ENCODE data around the gene AMMECR1.

AMMECR1 gene

DNA sequence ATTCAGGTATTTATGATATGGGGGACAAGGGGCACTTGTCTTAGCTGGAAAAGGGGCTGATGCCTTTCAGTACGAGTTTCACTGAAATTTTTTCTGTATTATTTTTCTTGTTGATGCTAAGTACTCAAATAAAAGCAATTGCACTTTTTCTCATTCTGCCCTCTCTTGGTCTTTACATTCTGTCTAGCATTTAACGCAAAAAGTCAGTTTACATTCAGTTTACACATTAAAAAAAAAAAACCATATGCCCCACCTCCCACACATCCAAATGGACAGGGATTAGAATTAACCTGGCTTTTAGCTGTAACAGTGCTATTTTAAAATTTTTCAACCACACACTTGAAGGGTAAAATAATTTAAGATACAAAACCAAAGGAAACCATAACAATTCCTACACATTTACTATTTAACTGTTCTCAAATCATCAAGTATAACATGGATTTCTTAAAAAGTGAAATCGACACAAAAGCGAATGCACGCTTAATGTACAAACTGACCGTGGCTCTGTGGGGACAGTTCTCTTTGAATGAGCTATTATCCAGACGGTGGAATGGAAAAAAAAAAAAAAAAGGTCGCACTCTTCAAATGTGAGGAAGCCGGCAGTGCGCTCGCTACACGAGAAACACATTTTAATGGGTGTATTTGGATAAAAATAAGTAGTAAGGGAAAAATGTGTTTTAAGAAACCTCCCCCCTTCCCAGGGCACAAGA lies 1.4 kb downstream of the AMMECR1 start:
- CTCF ChIA-PET = interaction anchor here (0.6 to 1.7 kb wide), 5 partner anchors 10 to 148 kb away, joined by 3 to 5 read pairs (median 3); no protein-coding TSS in a partner anchor
- POLR2A ChIA-PET = interaction anchor here (1.0 to 2.4 kb wide), 9 partner anchors 12 to 171 kb away, joined by 3 to 13 read pairs (median 4); no protein-coding TSS in a partner anchor
- DNase-seq (ENCODE audit: extremely low spot score) = no peak
- no peak for TF ChIP-seq HDGF (IDR thresholded peaks at IDR 0.05; ENCODE audit: borderline replicate concordance)
- TF ChIP-seq ZNF384 (IDR thresholded peaks at IDR 0.05) = peak; percentile 83
- TF ChIP-seq L3MBTL2 (conservative IDR thresholded peaks at IDR 0.05) = no peak
- TF ChIP-seq BHLHE40 (IDR thresholded peaks at IDR 0.05; ENCODE audit: borderline replicate concordance) = no peak
- TF ChIP-seq, protein P1, sequence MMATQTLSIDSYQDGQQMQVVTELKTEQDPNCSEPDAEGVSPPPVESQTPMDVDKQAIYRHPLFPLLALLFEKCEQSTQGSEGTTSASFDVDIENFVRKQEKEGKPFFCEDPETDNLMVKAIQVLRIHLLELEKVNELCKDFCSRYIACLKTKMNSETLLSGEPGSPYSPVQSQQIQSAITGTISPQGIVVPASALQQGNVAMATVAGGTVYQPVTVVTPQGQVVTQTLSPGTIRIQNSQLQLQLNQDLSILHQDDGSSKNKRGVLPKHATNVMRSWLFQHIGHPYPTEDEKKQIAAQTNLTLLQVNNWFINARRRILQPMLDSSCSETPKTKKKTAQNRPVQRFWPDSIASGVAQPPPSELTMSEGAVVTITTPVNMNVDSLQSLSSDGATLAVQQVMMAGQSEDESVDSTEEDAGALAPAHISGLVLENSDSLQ (IDR thresholded peaks at IDR 0.05) = no peak
- TF ChIP-seq SUZ12 (IDR thresholded peaks at IDR 0.05) = no peak
- TF ChIP-seq FOXA1 (IDR thresholded peaks at IDR 0.05) = no peak

DNA sequence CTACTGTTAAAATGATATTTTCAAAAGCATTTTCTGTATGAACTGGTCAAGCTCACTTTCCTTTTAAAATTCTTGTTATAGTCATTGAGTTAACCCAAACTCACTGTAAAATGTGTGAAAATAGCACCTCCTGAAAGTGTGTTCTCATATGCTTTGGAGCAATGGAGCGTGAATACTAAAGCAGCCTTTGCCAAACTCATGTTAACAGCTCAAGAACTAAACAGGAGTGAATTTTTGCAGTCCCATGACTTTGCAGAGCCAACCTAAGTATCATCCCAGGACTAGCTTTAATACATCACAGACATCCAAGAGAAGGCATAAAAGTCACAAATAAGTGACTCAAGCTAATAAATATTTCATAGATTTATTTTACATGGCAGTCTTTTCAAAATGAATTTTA lies 2.3 kb downstream of the AMMECR1 start:
- no peak for DNase-seq (ENCODE audit: extremely low spot score)
- CTCF ChIA-PET = interaction anchor here (0.8 kb wide), 1 partner anchor 169 kb away, joined by 5 read pairs; no protein-coding TSS in a partner anchor
- no peak for TF ChIP-seq ELF4 (IDR thresholded peaks at IDR 0.05)
- no peak for TF ChIP-seq NFRKB (IDR thresholded peaks at IDR 0.05)
- TF ChIP-seq FOXM1 (IDR thresholded peaks at IDR 0.05; ENCODE audit: borderline replicate concordance) = no peak
- TF ChIP-seq FOXA1 (IDR thresholded peaks at IDR 0.05) = no peak
- POLR2A ChIA-PET = interaction anchor here (0.8 kb wide), 1 partner anchor 9 kb away, joined by 3 read pairs; no protein-coding TSS in a partner anchor

DNA sequence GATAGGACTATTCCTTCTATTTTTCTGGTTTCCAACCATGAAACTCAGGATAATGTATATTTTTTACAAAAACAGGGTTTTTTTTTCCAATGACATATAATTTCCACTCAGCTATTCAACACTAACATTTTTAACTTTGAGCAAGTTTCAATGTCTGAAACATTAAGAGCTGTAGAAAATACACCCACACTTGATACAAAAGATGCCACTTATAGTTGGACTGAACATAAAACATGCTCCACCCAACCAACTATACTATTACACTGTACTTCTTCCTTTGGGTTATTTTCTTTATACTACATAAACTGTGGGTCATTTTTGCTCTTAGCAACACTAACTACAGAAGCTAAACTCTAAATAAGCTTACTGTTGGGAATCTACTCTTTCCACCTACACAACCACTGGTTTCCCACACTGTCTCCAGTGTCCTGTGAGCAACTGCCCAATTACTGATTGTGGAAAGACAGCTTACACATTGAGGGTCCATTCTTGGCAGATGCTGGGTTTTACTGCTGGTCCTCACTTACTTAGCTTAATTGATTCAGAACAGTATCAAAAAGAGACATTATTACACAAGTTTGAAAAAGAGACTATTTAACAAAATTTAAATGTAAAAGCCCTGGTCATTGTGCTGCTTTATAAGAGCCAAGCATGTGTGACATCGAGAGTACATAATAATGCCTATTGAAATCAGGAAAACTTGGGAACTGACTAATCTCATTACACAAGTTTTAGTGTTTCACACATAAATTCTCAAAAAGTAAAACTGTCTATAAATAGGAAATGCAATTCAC lies 6.3 kb downstream of the AMMECR1 start:
- POLR2A ChIA-PET = interaction anchor here (0.6 to 1.5 kb wide), 2 partner anchors 9 to 11 kb away, joined by 3 read pairs; no protein-coding TSS in a partner anchor
- CTCF ChIA-PET = interaction anchor here (1.1 to 1.4 kb wide), 2 partner anchors 11 to 97 kb away, joined by 3 to 5 read pairs; no protein-coding TSS in a partner anchor
- TF ChIP-seq NFRKB (IDR thresholded peaks at IDR 0.05) (no peak), ELF4 (IDR thresholded peaks at IDR 0.05) (no peak), LEF1 (IDR thresholded peaks at IDR 0.05; ENCODE audit: borderline replicate concordance) (no peak), L3MBTL2 (conservative IDR thresholded peaks at IDR 0.05) (no peak), HDGF (IDR thresholded peaks at IDR 0.05; ENCODE audit: borderline replicate concordance) (no peak)
- no peak for DNase-seq (ENCODE audit: extremely low spot score)

DNA sequence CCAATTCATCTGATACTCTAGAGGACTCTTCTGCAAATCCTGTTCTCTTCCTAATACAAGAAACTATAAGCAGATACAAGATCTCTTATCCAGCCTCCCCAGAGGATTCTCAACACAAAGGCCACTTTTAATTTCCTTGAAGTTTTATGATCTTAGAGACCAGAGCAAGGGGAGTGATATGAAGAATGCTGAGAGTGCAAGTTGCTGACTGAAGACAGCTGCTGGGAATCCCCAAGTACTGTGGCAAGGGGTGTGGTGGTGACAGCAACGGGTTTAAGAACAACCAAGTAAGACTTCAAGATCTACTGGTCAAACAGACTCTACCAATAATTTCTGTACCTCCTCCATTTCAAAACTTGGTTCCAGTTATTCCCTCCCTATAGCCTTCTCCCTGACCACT lies 7.0 kb downstream of the AMMECR1 start:
- DNase-seq (ENCODE audit: extremely low spot score) = no peak
- ChIA-PET CTCF (interaction anchor here (1.4 kb wide), 1 partner anchor 12 kb away, joined by 3 read pairs; no protein-coding TSS in a partner anchor), POLR2A (interaction anchor here (0.6 to 1.5 kb wide), 2 partner anchors 10 to 12 kb away, joined by 3 read pairs; no protein-coding TSS in a partner anchor)
- TF ChIP-seq, protein P1 (IDR thresholded peaks at IDR 0.05) = no peak
- no peak for TF ChIP-seq BHLHE40 (IDR thresholded peaks at IDR 0.05; ENCODE audit: borderline replicate concordance)

DNA sequence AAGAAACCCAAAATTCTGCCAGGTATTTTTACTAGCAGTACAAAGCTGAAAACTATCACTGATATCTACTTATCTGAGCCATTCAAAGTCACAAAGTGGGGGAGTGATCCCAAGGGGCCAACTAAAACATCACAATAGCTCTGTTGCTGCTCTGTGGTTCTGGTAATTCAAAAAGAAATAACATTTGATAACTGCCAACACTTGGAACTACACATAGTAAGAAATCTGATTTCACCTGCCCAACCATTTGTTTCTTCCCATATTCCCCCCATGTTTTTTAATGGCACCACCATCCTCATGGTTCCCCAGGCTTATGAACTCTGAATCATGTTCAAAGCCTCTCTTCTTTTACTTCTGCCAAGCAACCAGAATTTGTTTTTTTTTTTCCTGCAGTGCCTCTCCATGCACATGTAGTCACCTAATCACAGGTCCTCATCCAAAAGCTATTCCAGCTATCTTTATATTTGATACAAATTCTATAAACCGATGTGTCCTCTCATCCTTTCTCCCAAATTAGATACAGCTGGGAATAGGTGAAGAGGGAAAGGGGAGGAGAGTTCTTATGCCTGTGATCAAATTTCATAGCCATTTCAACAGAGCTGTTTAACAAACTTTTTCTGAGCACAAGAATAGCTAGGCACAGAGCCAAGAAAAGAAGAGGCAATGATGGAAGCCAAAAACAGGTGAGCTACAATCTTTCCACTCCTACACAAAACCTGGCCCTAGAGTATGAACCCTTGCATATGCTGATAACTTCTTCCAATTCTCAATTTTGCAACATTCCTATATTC lies 7.7 kb downstream of the AMMECR1 start:
- TF ChIP-seq FOXM1 (IDR thresholded peaks at IDR 0.05; ENCODE audit: borderline replicate concordance) = no peak
- no peak for TF ChIP-seq BHLHE40 (IDR thresholded peaks at IDR 0.05; ENCODE audit: borderline replicate concordance)
- no peak for TF ChIP-seq LEF1 (IDR thresholded peaks at IDR 0.05; ENCODE audit: borderline replicate concordance)
- no peak for TF ChIP-seq TARDBP (IDR thresholded peaks at IDR 0.05)
- no peak for TF ChIP-seq ARNT (IDR thresholded peaks at IDR 0.05)
- no peak for TF ChIP-seq HDGF (IDR thresholded peaks at IDR 0.05; ENCODE audit: borderline replicate concordance)
- TF ChIP-seq FOXK2 (IDR thresholded peaks at IDR 0.05) = no peak
- no peak for TF ChIP-seq FOXA1 (IDR thresholded peaks at IDR 0.05)
- TF ChIP-seq NFRKB (IDR thresholded peaks at IDR 0.05) = no peak
- no peak for TF ChIP-seq SP1 (IDR thresholded peaks at IDR 0.05)
- no peak for TF ChIP-seq ZNF384 (IDR thresholded peaks at IDR 0.05)
- no peak for TF ChIP-seq CTBP1 (IDR thresholded peaks at IDR 0.05; ENCODE audit: borderline replicate concordance)
- no peak for TF ChIP-seq ELF4 (IDR thresholded peaks at IDR 0.05)
- no peak for TF ChIP-seq SUZ12 (IDR thresholded peaks at IDR 0.05)
- TF ChIP-seq L3MBTL2 (conservative IDR thresholded peaks at IDR 0.05) = no peak
- TF ChIP-seq, protein P1 (IDR thresholded peaks at IDR 0.05) = no peak
- CTCF ChIA-PET = interaction anchor here (1.0 to 1.2 kb wide), 2 partner anchors 97 to 108 kb away, joined by 3 to 4 read pairs; no protein-coding TSS in a partner anchor
- POLR2A ChIA-PET = no interaction called here
- DNase-seq (ENCODE audit: extremely low spot score) = no peak
